HG03342 (cell line): ENCODE results near the gene ATP7A.
"Not testable (repeated sequence)": the region's sequence is repeated elsewhere in the genome, so short reads cannot be mapped to it uniquely, and the experiment has no call there.

Experiments used
- ATAC-seq: cut with Tn5 transposase; IDR thresholded peaks from one replicate; pipeline ENCODE4 v1.9.1; 2021; ENCODE audit warnings: mild to moderate bottlenecking, moderate library complexity; ENCODE audit not compliant: unreplicated experiment

The ATP7A gene

GRCh38 chrX:77910108-77910840 is at the start of gene ATP7A:
Gene ATP7A (plus strand): TSS chrX:77910693. CDS start chrX:77971642, 60,949 bp downstream.
- peak; percentile 94 for ATAC-seq

- no peak for ATAC-seq
Observed at GRCh38 chrX:77875372-77875771, 35.1 kb upstream of the ATP7A start.

- ATAC-seq = not testable (repeated sequence)
Observed at GRCh38 chrX:77881418-77881817, 29.1 kb upstream of the ATP7A start.

- no peak for ATAC-seq
Observed at GRCh38 chrX:77892887-77893286, 17.6 kb upstream of the ATP7A start.

GRCh38 chrX:77893713-77894112 is 16.8 kb upstream of the ATP7A start:
- ATAC-seq = no peak

GRCh38 chrX:77894921-77895886 is 15.3 kb upstream of the ATP7A start, which contains the start of gene MAGT1:
Gene MAGT1 (minus strand): TSS chrX:77895435. CDS start chrX:77895410, 25 bp downstream.
- ATAC-seq = peak; percentile 91

GRCh38 chrX:77899081-77899828 is 11.2 kb upstream of the ATP7A start, which contains the start of gene COX7B:
Gene COX7B (plus strand): TSS chrX:77899468. CDS start chrX:77899554, 86 bp downstream.
- ATAC-seq = peak; percentile 60

- ATAC-seq = no peak
Observed at GRCh38 chrX:77900688-77901087, 9.8 kb upstream of the ATP7A start.

- ATAC-seq = no peak
Observed at GRCh38 chrX:77901506-77901905, 9.0 kb upstream of the ATP7A start.

GRCh38 chrX:77917294-77917933 is 6.9 kb downstream of the ATP7A start:
- ATAC-seq = peak; percentile 54

GRCh38 chrX:77918568-77918967 is 8.1 kb downstream of the ATP7A start:
- ATAC-seq = no peak

GRCh38 chrX:77919370-77919769 is 8.9 kb downstream of the ATP7A start:
- ATAC-seq = not testable (repeated sequence)

- ATAC-seq = no peak
Observed at GRCh38 chrX:77922787-77923186, 12.3 kb downstream of the ATP7A start.

GRCh38 chrX:77924320-77924859 is 13.9 kb downstream of the ATP7A start:
- no peak for ATAC-seq

- no peak for ATAC-seq
Observed at GRCh38 chrX:77925764-77926163, 15.3 kb downstream of the ATP7A start.

GRCh38 chrX:77930581-77930980 is 20.1 kb downstream of the ATP7A start:
- no peak for ATAC-seq

GRCh38 chrX:77935886-77936285 is 25.4 kb downstream of the ATP7A start:
- ATAC-seq = no peak

GRCh38 chrX:77936299-77936698 is 25.8 kb downstream of the ATP7A start:
- no peak for ATAC-seq

- ATAC-seq = no peak
Observed at GRCh38 chrX:77937291-77937690, 26.8 kb downstream of the ATP7A start.

GRCh38 chrX:77938083-77938680 is 27.7 kb downstream of the ATP7A start:
- ATAC-seq = no peak
